Measurements from ENCODE around the gene TXNDC11. TPM values are rescaled to one million over a fixed set of nuclear protein-coding genes. Genes with fewer than 3 reads are reported as not detected.

Gene TXNDC11
- total and polyA plus RNA-seq, 9 of the 15 experiments (the other 6 are each of a cell fraction or from before 2014, with no cell fraction given), result 0.66 to 32.6 (median 26.2) TPM

GRCh38 chr16:11791144-11791828 is 48.6 kb upstream of the TXNDC11 start (continued):
- TF ChIP-seq CHD7 (IDR thresholded peaks at IDR 0.05; ENCODE audit: low read depth, low read length) (no peak), E2F1 (CRISPR knock-in tag; IDR thresholded peaks at IDR 0.05) (no peak), NBN (IDR thresholded peaks at IDR 0.05; ENCODE audit: low read depth) (no peak), ZNF445 (CRISPR knock-in tag; IDR thresholded peaks at IDR 0.05; ENCODE audit: low read depth) (no peak)
